ENCODE data around the gene MYNN. TPM values are rescaled to one million over a fixed set of nuclear protein-coding genes. Genes with fewer than 3 reads are reported as not detected.

The MYNN gene
- total RNA-seq, 4 donors from 2014 or later: 6.5 to 19.1 (median 12.4) TPM

DNA sequence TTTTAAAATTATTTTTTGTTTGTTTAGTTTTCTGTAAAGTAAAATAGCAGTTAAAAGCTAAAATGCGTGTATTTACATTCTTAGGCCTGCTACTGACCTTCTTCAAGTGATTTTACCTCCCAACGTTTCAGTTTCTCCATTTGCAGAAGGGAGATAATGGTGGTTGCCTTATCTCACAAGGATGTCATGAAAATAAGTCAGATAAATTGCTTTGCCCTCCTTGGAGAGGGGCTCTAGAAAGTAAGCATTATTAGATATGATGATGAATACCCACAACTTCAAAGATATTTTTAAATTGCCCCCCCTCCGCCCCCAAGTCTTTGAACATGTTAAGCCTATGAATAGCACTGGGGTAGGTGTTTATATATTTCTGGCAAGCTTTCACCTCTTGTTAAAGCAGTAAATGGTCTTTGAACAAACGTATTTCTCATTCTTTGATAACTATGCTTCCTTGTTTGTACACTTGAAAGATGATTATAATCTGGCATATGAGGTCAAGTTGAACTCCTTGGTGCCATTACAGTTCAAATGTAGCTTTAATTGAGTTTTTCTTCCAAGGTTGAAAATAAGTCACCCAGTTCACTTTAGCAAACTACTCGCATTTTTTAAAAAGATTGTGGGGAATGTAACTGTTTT, 14.7 kb upstream of the MYNN start:
- Histone ChIP-seq H3K27ac (no peak overlapping the region), H3K9me3 (no peaks in the 10 kb centered on the region), H3K27me3 (no peaks in the 10 kb centered on the region), H3K4me3 (no peak overlapping the region), H3K4me1 (peaks cover 0 to 22% (median 5%) of the 10 kb centered on the region in 3 donors), H3K36me3 (no peaks in the 10 kb centered on the region)
- intact Hi-C loops (cut with DNase I): no loop called here
- no peak for TF ChIP-seq POLR2A (IDR thresholded peaks at IDR 0.05)
- TF ChIP-seq CTCF (IDR thresholded peaks at IDR 0.05): no peak
- no peak for DNase-seq
- 56 to 62% methylated on average over 5 of the region's 5 CpGs for WGBS, 2 donors

GRCh38 chr3:169759256-169759655, 13.9 kb upstream of the MYNN start:
- Histone ChIP-seq H3K27me3 (no peaks in the 10 kb centered on the region), H3K27ac (no peak overlapping the region), H3K4me1 (peaks cover 3 to 29% (median 5%) of the 10 kb centered on the region in 3 donors), H3K9me3 (no peaks in the 10 kb centered on the region), H3K36me3 (no peaks in the 10 kb centered on the region), H3K4me3 (no peak overlapping the region)
- intact Hi-C loops (cut with DNase I): no loop called here
- no peak for DNase-seq
- TF ChIP-seq CTCF (IDR thresholded peaks at IDR 0.05): no peak
- no peak for TF ChIP-seq POLR2A (IDR thresholded peaks at IDR 0.05)
- WGBS, 2 donors: 51 to 53% methylated on average over 2 of the region's 2 CpGs

DNA sequence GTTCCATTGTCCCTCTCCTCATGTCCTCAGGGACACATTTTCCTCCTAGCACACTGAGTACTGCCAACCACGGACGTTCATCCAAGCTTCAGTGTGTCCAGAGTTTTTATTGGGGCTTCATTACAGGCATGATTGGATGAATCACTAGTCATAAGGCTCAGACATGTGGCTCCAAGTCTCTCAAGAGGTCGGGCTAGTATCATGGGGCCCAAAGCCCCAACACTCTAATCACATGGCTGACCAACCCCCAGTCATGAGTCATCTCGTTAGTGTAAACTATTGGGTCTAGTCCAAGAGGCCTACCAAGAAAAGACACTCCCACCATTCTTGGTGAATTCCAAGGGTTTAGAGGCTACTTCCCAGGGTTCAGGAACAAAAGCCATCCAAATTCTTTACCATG, 12.7 kb upstream of the MYNN start:
- intact Hi-C loops (cut with DNase I): no loop called here
- no peak overlapping the region for H3K27ac ChIP-seq
- H3K4me3 ChIP-seq: no peak overlapping the region
- no peaks in the 10 kb centered on the region for H3K9me3 ChIP-seq
- TF ChIP-seq POLR2A (IDR thresholded peaks at IDR 0.05) (no peak), CTCF (IDR thresholded peaks at IDR 0.05) (no peak)
- H3K36me3 ChIP-seq: no peaks in the 10 kb centered on the region
- peaks cover 0 to 21% (median 6%) of the 10 kb centered on the region in 3 donors for H3K4me1 ChIP-seq
- H3K27me3 ChIP-seq: no peaks in the 10 kb centered on the region
- WGBS, 2 donors: 65 to 68% methylated on average over 4 of the region's 4 CpGs
- no peak for DNase-seq

DNA sequence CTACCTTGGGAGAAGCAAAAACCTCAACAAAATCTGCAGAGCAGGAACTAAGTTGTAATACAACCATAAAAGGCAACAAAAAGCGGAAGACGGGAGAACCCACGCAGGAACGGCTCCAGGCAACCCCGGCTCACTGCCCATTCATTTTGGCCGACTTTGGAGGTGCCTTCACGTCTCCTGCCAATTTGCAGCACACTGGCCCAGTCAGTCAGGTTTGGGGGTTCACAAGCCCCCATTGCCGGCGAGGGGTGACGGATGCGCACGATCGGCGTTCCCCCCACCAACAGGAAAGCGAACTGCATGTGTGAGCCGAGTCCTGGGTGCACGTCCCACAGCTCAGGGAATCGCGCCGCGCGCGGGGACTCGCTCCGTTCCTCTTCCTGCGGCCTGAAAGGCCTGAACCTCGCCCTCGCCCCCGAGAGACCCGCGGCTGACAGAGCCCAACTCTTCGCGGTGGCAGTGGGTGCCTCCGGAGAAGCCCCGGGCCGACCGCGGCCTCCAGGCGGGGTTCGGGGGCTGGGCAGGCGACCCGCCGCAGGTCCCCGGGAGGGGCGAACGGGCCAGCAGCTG, 8.8 kb upstream of the MYNN start:
- Histone ChIP-seq H3K27ac (peak overlapping the region; percentile 98 to 100 (median 99)), H3K9me3 (no peaks in the 10 kb centered on the region), H3K4me3 (peak overlapping the region; percentile 89 to 94 (median 94)), H3K27me3 (no peaks in the 10 kb centered on the region), H3K36me3 (no peaks in the 10 kb centered on the region), H3K4me1 (peaks cover 0 to 20% (median 6%) of the 10 kb centered on the region in 3 donors)
- TF ChIP-seq POLR2A (IDR thresholded peaks at IDR 0.05) (no peak), CTCF (IDR thresholded peaks at IDR 0.05) (no peak)
- WGBS, 2 donors: 0 to 2% methylated on average over 7 to 10 of the region's 46 CpGs
- peak; percentile 9 for DNase-seq
- intact Hi-C loops (cut with DNase I): no loop called here

GRCh38 chr3:169764882-169765612, 8.1 kb upstream of the MYNN start, which contains the start of gene TERC:
Gene TERC (minus strand): TSS chr3:169765060.
- H3K27ac ChIP-seq: peak within 1 kb of the TSS; percentile 98 to 100 (median 99)
- intact Hi-C loops (cut with DNase I): no loop called here
- peaks cover 0 to 20% (median 6%) of the 10 kb centered on the region in 3 donors for H3K4me1 ChIP-seq
- no peaks in the 10 kb centered on the region for H3K9me3 ChIP-seq
- 7 to 8% methylated on average over 25 to 38 of the region's 42 CpGs for WGBS, 2 donors
- no peaks in the 10 kb centered on the region for H3K27me3 ChIP-seq
- no peaks in the 10 kb centered on the region for H3K36me3 ChIP-seq
- peak in 3 of 4 donors; percentile 79 to 98 (median 97) for TF ChIP-seq POLR2A (IDR thresholded peaks at IDR 0.05)
- TF ChIP-seq CTCF (IDR thresholded peaks at IDR 0.05): no peak
- DNase-seq: peak; percentile 73
- H3K4me3 ChIP-seq: peak within 1 kb of the TSS; percentile 89 to 94 (median 94)

Data from esophagus squamous epithelium (tissue), 5 donors.